WERI-Rb-1 (cell line): ENCODE measurements around the gene SDC3.

ENCODE experiments used
- DNase-seq: peaks from one replicate; pipeline ENCODE4 v3.0.0-alpha.2; 2020
- H3K27ac ChIP-seq: fragments of 250-450 bp; sonication (Bioruptor Pico); 2 replicates; pipeline ENCODE4 v1.5.1; 2020; ENCODE audit warnings: mild to moderate bottlenecking, moderate library complexity
- H3K27me3 ChIP-seq: fragments of 250-450 bp; sonication (Bioruptor Pico); 2 replicates; pipeline ENCODE4 v1.5.1; 2021; ENCODE audit warnings: mild to moderate bottlenecking, low read depth, moderate library complexity; ENCODE audit not compliant: insufficient read depth, severe bottlenecking
- H3K36me3 ChIP-seq: fragments of 250-450 bp; sonication (Bioruptor Pico); 2 replicates; pipeline ENCODE4 v1.5.1; 2020; ENCODE audit warnings: mild to moderate bottlenecking, moderate library complexity
- H3K4me3 ChIP-seq: 2 replicates; pipeline ENCODE4 v1.5.1; 2011; ENCODE audit warnings: low read depth, mild to moderate bottlenecking, control low read depth, low read length
- H3K9me3 ChIP-seq: fragments of 250-450 bp; sonication (Bioruptor Pico); 2 replicates; pipeline ENCODE4 v1.5.1; 2021; ENCODE audit warnings: mild to moderate bottlenecking, moderate library complexity; ENCODE audit not compliant: severe bottlenecking
- CTCF ChIP-seq: IDR thresholded peaks from 2 replicates; pipeline ENCODE4 v1.5.1; 2011; ENCODE audit warnings: low read depth, mild to moderate bottlenecking, control low read depth, inconsistent platforms, low read length

Gene SDC3

GRCh38 chr1:30901798-30902581 is 6.6 kb downstream of the SDC3 start:
- H3K27me3 ChIP-seq: no peaks in the 10 kb centered on the region
- no peaks in the 10 kb centered on the region for H3K36me3 ChIP-seq
- no peaks in the 10 kb centered on the region for H3K9me3 ChIP-seq
- H3K27ac ChIP-seq: no peak overlapping the region
- no peak for DNase-seq
- no peak for TF ChIP-seq CTCF
- no peak overlapping the region for H3K4me3 ChIP-seq

DNA sequence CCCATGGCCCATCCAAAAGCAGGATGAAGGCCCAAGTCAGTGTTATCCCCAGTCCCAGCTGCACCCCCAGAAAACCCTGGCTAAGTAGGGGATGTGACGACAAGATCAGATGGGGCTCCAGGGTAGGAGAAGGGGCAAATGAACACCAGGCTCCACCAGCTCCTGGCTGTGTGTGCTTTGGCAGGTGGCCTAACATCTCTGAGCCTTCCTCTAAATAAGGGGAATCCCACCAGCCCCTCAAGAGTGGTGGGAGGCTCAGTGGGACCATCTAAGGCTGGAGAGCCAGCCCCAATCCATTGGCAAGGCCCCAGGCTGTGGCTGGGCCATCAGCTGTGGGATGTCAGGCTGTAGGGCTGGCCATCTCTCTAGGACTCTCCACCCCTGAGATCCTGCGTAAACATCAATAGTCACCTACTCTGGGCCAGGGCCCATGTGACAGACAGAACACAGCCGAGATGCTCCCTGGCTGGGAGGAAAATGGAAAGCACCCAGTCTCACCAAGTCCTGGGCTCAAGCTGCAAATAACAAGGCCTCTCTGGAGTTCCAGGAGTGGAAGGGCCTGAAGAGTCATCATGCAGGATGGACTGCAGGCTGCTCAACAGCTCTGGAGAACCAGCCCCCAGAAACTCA is 7.5 kb downstream of the SDC3 start:
- Histone ChIP-seq H3K4me3 (no peak overlapping the region), H3K27me3 (no peaks in the 10 kb centered on the region), H3K9me3 (no peaks in the 10 kb centered on the region), H3K36me3 (no peaks in the 10 kb centered on the region), H3K27ac (no peak overlapping the region)
- no peak for DNase-seq
- TF ChIP-seq CTCF: no peak

DNA sequence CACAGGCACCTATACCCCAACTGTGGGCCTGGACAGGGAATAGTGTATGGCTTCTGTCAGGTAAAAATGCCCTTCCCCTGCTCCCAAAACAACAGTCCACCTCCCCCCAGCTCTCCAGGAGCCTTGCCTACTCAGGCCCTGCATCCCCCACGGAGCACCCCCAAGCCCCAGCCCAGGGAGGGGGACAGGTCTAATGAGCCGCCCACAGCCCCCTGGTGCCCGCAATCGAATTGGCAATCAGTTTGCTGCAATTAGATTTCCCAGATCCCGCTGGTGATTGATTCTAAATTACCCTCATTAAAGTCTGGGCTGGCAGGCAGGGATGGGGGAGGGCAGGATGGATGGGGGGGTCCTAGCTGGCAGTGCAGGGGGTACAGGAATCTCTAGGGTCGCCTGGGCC is 8.1 kb downstream of the SDC3 start:
- H3K27ac ChIP-seq: no peak overlapping the region
- no peaks in the 10 kb centered on the region for H3K27me3 ChIP-seq
- H3K36me3 ChIP-seq: no peaks in the 10 kb centered on the region
- H3K4me3 ChIP-seq: no peak overlapping the region
- TF ChIP-seq CTCF: no peak
- no peak for DNase-seq
- no peaks in the 10 kb centered on the region for H3K9me3 ChIP-seq

- TF ChIP-seq CTCF: no peak
- H3K27me3 ChIP-seq: no peaks in the 10 kb centered on the region
- no peak overlapping the region for H3K27ac ChIP-seq
- no peak for DNase-seq
- no peak overlapping the region for H3K4me3 ChIP-seq
- H3K36me3 ChIP-seq: no peaks in the 10 kb centered on the region
- H3K9me3 ChIP-seq: no peaks in the 10 kb centered on the region
Observed at GRCh38 chr1:30899577-30900389, 8.8 kb downstream of the SDC3 start.

- H3K27ac ChIP-seq: no peak overlapping the region
- no peaks in the 10 kb centered on the region for H3K27me3 ChIP-seq
- H3K4me3 ChIP-seq: no peak overlapping the region
- no peak for TF ChIP-seq CTCF
- H3K36me3 ChIP-seq: no peaks in the 10 kb centered on the region
- DNase-seq: no peak
- H3K9me3 ChIP-seq: no peaks in the 10 kb centered on the region
Observed at GRCh38 chr1:30898031-30898815, 10.3 kb downstream of the SDC3 start.
